Gastrocnemius medialis (tissue), 4 donors: ENCODE data around the gene NOX3. TPM values are rescaled to one million over a fixed set of nuclear protein-coding genes. Genes with fewer than 3 reads are reported as not detected.

Experiments used
- ATAC-seq, 2 donors: fragments of 150-250 bp; one replicate each; pipeline ENCODE4 v1.9.1; 2016
- DNase-seq, 2 donors: peaks; one replicate each; pipeline ENCODE4 v3.0.0-alpha.2; 2019
- H3K27ac ChIP-seq, 4 donors: fragments of 200-600 bp; sonication (generic); 1 replicate in 1 of 4; 2 replicates in 3 of 4; pipeline ENCODE4 v1.5.1; 2016 to 2018; ENCODE audit warnings: mild to moderate bottlenecking in 2 of 4, moderate library complexity in 1 of 4
- H3K27me3 ChIP-seq, 3 donors: fragments of 200-600 bp; sonication (generic) in 2 of 3; 1 replicate in 1 of 3; 2 replicates in 2 of 3; pipeline versions ENCODE4 v1.5.1 to v1.6.0; 2016 to 2019; ENCODE audit warnings: mild to moderate bottlenecking in 1 of 3, moderate library complexity in 1 of 3
- H3K36me3 ChIP-seq, 2 donors: fragments of 200-600 bp; sonication (generic) in 1 of 2; one replicate each; pipeline ENCODE4 v1.5.1; 2017 to 2018
- H3K4me1 ChIP-seq, 2 donors: fragments of 200-600 bp; sonication (generic) in 1 of 2; one replicate each; pipeline ENCODE4 v1.5.1; 2016 to 2017; ENCODE audit warnings: mild to moderate bottlenecking in 2 of 2
- H3K4me3 ChIP-seq, 4 donors: fragments of 200-600 bp; sonication (generic) in 3 of 4; 1 replicate in 1 of 4; 2 replicates in 3 of 4; pipeline ENCODE4 v1.5.1; 2016 to 2019; ENCODE audit warnings: mild to moderate bottlenecking in 2 of 4
- H3K9me3 ChIP-seq, 3 donors: fragments of 200-600 bp; sonication (generic) in 2 of 3; 1 replicate in 1 of 3; 2 replicates in 2 of 3; pipeline ENCODE4 v1.5.1; 2016 to 2019
- CTCF ChIP-seq, 5 experiments: fragments of 450-650 bp in 3 of 5; fragments of 200-600 bp in 2 of 5; sonication (generic) in 2 of 5; IDR thresholded peaks in 4 of 5; conservative IDR thresholded peaks in 1 of 5; 1 replicate in 4 of 5; 2 replicates in 1 of 5; pipeline ENCODE4 v1.5.1; 2016 to 2019; ENCODE audit warnings: antibody characterized with exemption in 5 of 5, mild to moderate bottlenecking in 3 of 5, moderate library complexity in 3 of 5
- POLR2A ChIP-seq, 2 donors: fragments of 450-650 bp; IDR thresholded peaks; one replicate each; pipeline ENCODE4 v1.6.1; 2017; ENCODE audit warnings: antibody characterized with exemption in 2 of 2, mild to moderate bottlenecking in 2 of 2, moderate library complexity in 2 of 2
- in situ Hi-C, 4 donors: fragments of 200-750 bp; cut with MboI; loops; one replicate each; pipeline versions ENCODE4 v1.15.0 to v1.8.0; 2017; ENCODE audit warnings: low sequenced_read_pairs in 4 of 4
- intact Hi-C: fragments of 100-400 bp; cut with DNase I; formaldehyde crosslinking; loops from one replicate; pipeline ENCODE4 v1.15.1; 2023; ENCODE audit warnings: low total_unique reads
- total RNA-seq, 4 donors: library from RNA; depleted of rRNA; stranded (reverse); fragments of >200 nt; gene quantifications; one replicate each; pipeline versions ENCODE4 v1.1.0 to v1.2.3, GENCODE V29; 2016

NOX3 gene
- total RNA-seq, 4 donors from 2014 or later = not detected

GRCh38 chr6:155414049-155414448 lies 41.6 kb downstream of the NOX3 start:
- DNase-seq = no peak
- intact Hi-C loops (no loop called here), in situ Hi-C loops (no loop called here)
- no peak overlapping the region for H3K4me3 ChIP-seq
- no peak for ATAC-seq
- no peaks in the 10 kb centered on the region for H3K9me3 ChIP-seq
- H3K36me3 ChIP-seq = no peaks in the 10 kb centered on the region
- H3K27ac ChIP-seq = no peak overlapping the region
- TF ChIP-seq CTCF (IDR thresholded peaks at IDR 0.05 in 4 of 5, conservative IDR thresholded peaks at IDR 0.05 in 1 of 5) = no peak
- H3K27me3 ChIP-seq = no peaks in the 10 kb centered on the region
- H3K4me1 ChIP-seq = peaks cover 0 to 5% of the 10 kb centered on the region in 2 donors

- Histone ChIP-seq H3K27me3 (no peaks in the 10 kb centered on the region), H3K36me3 (no peaks in the 10 kb centered on the region), H3K9me3 (no peaks in the 10 kb centered on the region), H3K4me1 (no peaks in the 10 kb centered on the region), H3K4me3 (no peak overlapping the region), H3K27ac (no peak overlapping the region)
- DNase-seq (no peak), ATAC-seq (no peak)
- intact Hi-C loops (no loop called here), in situ Hi-C loops (no loop called here)
- TF ChIP-seq POLR2A (IDR thresholded peaks at IDR 0.05) (no peak), CTCF (IDR thresholded peaks at IDR 0.05 in 4 of 5, conservative IDR thresholded peaks at IDR 0.05 in 1 of 5) (no peak)
Measured at GRCh38 chr6:155412335-155412734, 43.3 kb downstream of the NOX3 start.

GRCh38 chr6:155411154-155412052 lies 44.2 kb downstream of the NOX3 start:
- no peak for TF ChIP-seq CTCF (IDR thresholded peaks at IDR 0.05 in 4 of 5, conservative IDR thresholded peaks at IDR 0.05 in 1 of 5)
- no peak for TF ChIP-seq POLR2A (IDR thresholded peaks at IDR 0.05)
- H3K9me3 ChIP-seq = no peaks in the 10 kb centered on the region
- H3K36me3 ChIP-seq = no peaks in the 10 kb centered on the region
- DNase-seq = no peak
- H3K27me3 ChIP-seq = no peaks in the 10 kb centered on the region
- H3K4me1 ChIP-seq = no peaks in the 10 kb centered on the region
- no peak overlapping the region for H3K4me3 ChIP-seq
- no peak overlapping the region for H3K27ac ChIP-seq
- no peak for ATAC-seq
- intact Hi-C loops (no loop called here), in situ Hi-C loops (no loop called here)

- ATAC-seq = no peak
- Histone ChIP-seq H3K4me1 (no peaks in the 10 kb centered on the region), H3K27me3 (no peaks in the 10 kb centered on the region), H3K27ac (no peak overlapping the region), H3K36me3 (no peaks in the 10 kb centered on the region), H3K9me3 (no peaks in the 10 kb centered on the region), H3K4me3 (no peak overlapping the region)
- in situ Hi-C loops = no loop called here
- intact Hi-C loops = no loop called here
- TF ChIP-seq CTCF (IDR thresholded peaks at IDR 0.05 in 4 of 5, conservative IDR thresholded peaks at IDR 0.05 in 1 of 5) = no peak
- no peak for TF ChIP-seq POLR2A (IDR thresholded peaks at IDR 0.05)
- DNase-seq = no peak
Measured at GRCh38 chr6:155409391-155409790, 46.2 kb downstream of the NOX3 start.
